Panc1 (cell line): ENCODE results near the gene RHBDF1. TPM values are rescaled to one million over a fixed set of nuclear protein-coding genes. Genes with fewer than 3 reads are reported as not detected.

Experiments
- ATAC-seq: fragments of 200-7000 bp; cut with Tn5 transposase; 2 replicates; pipeline ENCODE4 v1.9.1; 2020; ENCODE audit warnings: mild to moderate bottlenecking, moderate library complexity
- BruUV-seq: library from RNA; stranded (reverse); fragments of 400-500 nt; replicated peaks from 2 replicates; lab custom pipeline; 2021; lab: Mats Ljungman, UMichigan
- CTCF ChIA-PET: fragments of 300-600 bp; sonication (Branson Sonifier 250); formaldehyde crosslinking; loops from one replicate; lab custom pipeline; 2022; ENCODE audit warnings: antibody characterized with exemption; lab: Charles Lee
- POLR2A ChIA-PET: fragments of 300-600 bp; sonication (Branson Sonifier 250); formaldehyde crosslinking; loops from one replicate; lab custom pipeline; 2022; ENCODE audit warnings: antibody characterized with exemption; lab: Charles Lee
- DNase-seq: peaks from one replicate; pipeline ENCODE4 v3.0.0-alpha.2; 2010; ENCODE audit warnings: low read depth, low spot score
- H3K27ac ChIP-seq: 2 replicates; pipeline ENCODE4 v1.5.1; 2011; ENCODE audit warnings: mild to moderate bottlenecking, low read length, inconsistent platforms
- H3K27me3 ChIP-seq: fragments of 200-500 bp; sonication (Bioruptor generic); 2 replicates; pipeline ENCODE4 v1.6.0; 2014; ENCODE audit warnings: low read length, inconsistent platforms; ENCODE audit not compliant: control insufficient read depth, insufficient read depth
- H3K36me3 ChIP-seq: fragments of 200-500 bp; sonication (Bioruptor generic); 2 replicates; pipeline ENCODE4 v1.5.1; 2014; ENCODE audit warnings: inconsistent platforms, mild to moderate bottlenecking, low read length, moderate library complexity; ENCODE audit not compliant: control insufficient read depth, insufficient read depth
- H3K4me1 ChIP-seq: 2 replicates; pipeline ENCODE4 v1.5.1; 2011; ENCODE audit warnings: inconsistent platforms, mild to moderate bottlenecking, low read length, moderate library complexity; ENCODE audit not compliant: control insufficient read depth, insufficient read depth
- H3K4me3 ChIP-seq, 2 experiments: 2 replicates each; pipeline ENCODE4 v1.5.1; 2011 to 2012; ENCODE audit warnings: low read depth in 2 of 2, low read length in 2 of 2, mild to moderate bottlenecking in 2 of 2, inconsistent platforms in 1 of 2, moderate library complexity in 1 of 2
- H3K9me3 ChIP-seq: fragments of 200-500 bp; sonication (Bioruptor generic); 2 replicates; pipeline ENCODE4 v1.5.1; 2014; ENCODE audit warnings: low read depth, mild to moderate bottlenecking, inconsistent platforms, low read length, moderate library complexity; ENCODE audit not compliant: control insufficient read depth, insufficient read depth
- CTCF ChIP-seq: fragments of 450-650 bp; IDR thresholded peaks from 2 replicates; pipeline ENCODE4 v1.5.1; 2017; ENCODE audit warnings: mild to moderate bottlenecking
- POLR2AphosphoS5 ChIP-seq: IDR thresholded peaks from 2 replicates; pipeline ENCODE4 v1.6.1; 2012; ENCODE audit warnings: mild to moderate bottlenecking, low read depth, low read length, moderate library complexity
- REST ChIP-seq, 2 experiments: IDR thresholded peaks; 2 replicates each; pipeline ENCODE4 v1.6.1; 2011 to 2012; ENCODE audit warnings: low read depth in 2 of 2, control low read depth in 1 of 2, low read length in 1 of 2, mild to moderate bottlenecking in 1 of 2, moderate library complexity in 1 of 2; ENCODE audit not compliant: insufficient read depth in 1 of 2
- SIN3A ChIP-seq: IDR thresholded peaks from 2 replicates; pipeline ENCODE4 v1.6.1; 2012; ENCODE audit warnings: low read depth, mild to moderate bottlenecking, low read length, moderate library complexity, borderline replicate concordance; ENCODE audit not compliant: insufficient read depth
- TCF7L2 ChIP-seq: IDR thresholded peaks from 2 replicates; pipeline ENCODE4 v1.6.1; 2011; ENCODE audit warnings: mild to moderate bottlenecking, low read depth, low read length, inconsistent platforms
- in situ Hi-C: cut with HindIII; loops from 2 replicates; pipeline ENCODE4 v1.10.0; 2016; ENCODE audit warnings: low sequenced_read_pairs, low pct_unique_long_range_greater_than_20kb
- intact Hi-C: fragments of 100-400 bp; cut with micrococcal nuclease; formaldehyde crosslinking; loops from one replicate; pipeline ENCODE4 v1.10.0; 2022; ENCODE audit not compliant: unreplicated experiment
- total RNA-seq: library from RNA; stranded (reverse); gene quantifications from one replicate; pipeline ENCODE4 v1.2.1, GENCODE V29; 2021; ENCODE audit not compliant: unreplicated experiment

RHBDF1 gene
- total RNA-seq, 1 experiment from 2014 or later, result 41.7 TPM

- BruUV-seq, result no TSS peak
- Histone ChIP-seq H3K36me3 (no peaks in the 10 kb centered on the region), H3K4me1 (no peaks in the 10 kb centered on the region), H3K27me3 (no peaks in the 10 kb centered on the region), H3K27ac (no peak overlapping the region), H3K4me3 (no peak overlapping the region), H3K9me3 (no peaks in the 10 kb centered on the region)
- DNase-seq (no peak), ATAC-seq (0 out of 2 replicates have a peak, but pooled peaks have one; percentile 4)
- ChIA-PET CTCF (no interaction called here), POLR2A (no interaction called here)
- intact Hi-C loops, result no loop called here
- no peak for TF ChIP-seq SIN3A
- TF ChIP-seq REST (IDR thresholded peaks at IDR 0.05; ENCODE audit: insufficient read depth in 1 of 2, low read depth in 2 of 2, low read length in 1 of 2), result no peak
- TF ChIP-seq TCF7L2, result no peak
- in situ Hi-C loops, result no loop called here
Measured at GRCh38 chr16:34648-34987, 37.8 kb downstream of the RHBDF1 start.

DNA sequence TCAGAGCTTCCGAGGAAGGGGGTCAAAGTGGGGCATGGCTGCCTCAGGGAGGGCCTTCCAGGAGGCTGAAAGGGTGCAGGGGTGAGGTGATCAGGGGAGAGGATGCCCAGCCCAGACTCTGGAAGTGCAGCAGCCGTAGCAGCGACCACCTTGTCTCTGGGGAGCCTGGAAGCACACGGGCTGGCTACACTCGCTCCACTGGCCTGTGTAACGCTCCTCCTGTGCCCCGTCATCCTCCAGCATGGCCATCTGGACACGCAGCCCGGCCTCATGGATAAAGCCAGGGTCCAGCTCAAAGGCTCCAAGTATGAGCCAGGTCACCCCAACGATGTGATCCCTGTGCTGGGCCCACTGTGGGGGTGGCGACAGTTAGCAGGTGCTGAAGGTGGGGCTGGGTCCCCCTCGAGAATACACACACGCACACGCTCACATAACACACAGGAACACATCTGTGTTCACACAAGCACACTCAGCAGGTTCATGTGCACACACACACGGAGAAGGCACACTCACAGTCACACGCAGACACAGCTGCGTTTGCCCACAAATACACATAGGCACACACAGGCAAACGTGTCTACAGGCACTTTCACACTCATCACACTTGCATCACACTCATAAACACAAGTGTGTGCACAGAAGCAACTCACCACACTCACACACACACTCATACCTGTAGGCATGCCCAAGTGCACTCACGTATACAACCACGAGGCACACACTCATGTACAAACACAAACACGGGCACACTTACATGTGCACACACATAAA, 38.4 kb downstream of the RHBDF1 start:
- CTCF ChIA-PET, result no interaction called here
- no peaks in the 10 kb centered on the region for H3K27me3 ChIP-seq
- ATAC-seq, result no peak

More for the DNA sequence above, 38.4 kb downstream of the RHBDF1 start:
- BruUV-seq, result no TSS peak
- no peak for DNase-seq
- TF ChIP-seq CTCF (no peak), SIN3A (no peak), POLR2AphosphoS5 (no peak), TCF7L2 (no peak), REST (IDR thresholded peaks at IDR 0.05; ENCODE audit: insufficient read depth in 1 of 2, low read depth in 2 of 2, low read length in 1 of 2) (no peak)
- H3K4me1 ChIP-seq, result no peaks in the 10 kb centered on the region
- POLR2A ChIA-PET, result no interaction called here
- H3K36me3 ChIP-seq, result no peaks in the 10 kb centered on the region
- H3K4me3 ChIP-seq, result no peak overlapping the region
- intact Hi-C loops, result no loop called here
- H3K27ac ChIP-seq, result no peak overlapping the region
- in situ Hi-C loops, result no loop called here
- H3K9me3 ChIP-seq, result no peaks in the 10 kb centered on the region
